Upper lobe of left lung (tissue), 6 donors: Measurements from ENCODE around the gene ATOH7. TPM values are rescaled to one million over a fixed set of nuclear protein-coding genes. Genes with fewer than 3 reads are reported as not detected.

Experiments
- ATAC-seq, 2 donors: fragments of 200-7000 bp; cut with Tn5 transposase; one replicate each; pipeline ENCODE4 v1.9.1; 2022; ENCODE audit warnings: mild to moderate bottlenecking in 2 of 2, moderate library complexity in 2 of 2; ENCODE audit not compliant: low FRiP score in 2 of 2
- DNase-seq, 2 donors: peaks; one replicate each; pipeline ENCODE4 v3.0.0-alpha.2; 2019 to 2020
- H3K27ac ChIP-seq, 4 donors: fragments of 200-600 bp; sonication (generic); one replicate each; pipeline ENCODE4 v1.5.1; 2016 to 2019
- H3K27me3 ChIP-seq, 4 donors: fragments of 200-600 bp; sonication (generic); one replicate each; pipeline ENCODE4 v1.5.1; 2017 to 2019
- H3K36me3 ChIP-seq, 4 donors: fragments of 200-600 bp; sonication (generic); one replicate each; pipeline ENCODE4 v1.5.1; 2016 to 2019
- H3K4me1 ChIP-seq, 4 donors: fragments of 200-600 bp; sonication (generic); one replicate each; pipeline ENCODE4 v1.5.1; 2018 to 2019
- H3K4me3 ChIP-seq, 4 donors: fragments of 200-600 bp; sonication (generic); one replicate each; pipeline ENCODE4 v1.5.1; 2017 to 2019; ENCODE audit warnings: mild to moderate bottlenecking in 2 of 4, moderate library complexity in 1 of 4
- H3K9me3 ChIP-seq, 4 donors: fragments of 200-600 bp; sonication (generic); one replicate each; pipeline ENCODE4 v1.5.1; 2018 to 2019
- EP300 ChIP-seq, 4 donors: sonication (generic); formaldehyde crosslinking; IDR thresholded peaks; one replicate each; pipeline ENCODE4 v1.5.1; 2017; ENCODE audit warnings: antibody characterized with exemption in 4 of 4, control low read depth in 2 of 4
- POLR2A ChIP-seq, 4 donors: fragments of 450-650 bp; IDR thresholded peaks; one replicate each; pipeline ENCODE4 v1.5.1; 2016 to 2017; ENCODE audit warnings: antibody characterized with exemption in 4 of 4, mild to moderate bottlenecking in 2 of 4
- POLR2AphosphoS5 ChIP-seq, 2 donors: sonication (generic); formaldehyde crosslinking; IDR thresholded peaks; one replicate each; pipeline ENCODE4 v1.5.1; 2017; ENCODE audit warnings: antibody characterized with exemption in 2 of 2
- WGBS, 2 donors: methylation state at CpG; one replicate each; pipeline ENCODE4 v1.1.5; 2017 to 2018; 5-methylcytosine and 5-hydroxymethylcytosine counted together
- total RNA-seq, 6 donors: library from RNA; depleted of rRNA in 4 of 6; stranded (reverse); fragments of >200 nt in 4 of 6; gene quantifications; one replicate each; pipeline versions ENCODE4 v1.1.0 to v1.2.1, GENCODE V29; 2016 to 2021
- TF ChIP-seq, protein P1 (sequence below), 6 experiments: fragments of 450-650 bp in 4 of 6; fragments of 200-600 bp in 2 of 6; sonication (generic) in 2 of 6; IDR thresholded peaks; one replicate each; pipeline ENCODE4 v1.5.1; 2016 to 2019; ENCODE audit warnings: antibody characterized with exemption in 6 of 6
- donor health status: DM: no; HTN: no; CAD: no; lungs with moderate emphysema.
- donor health status: DM: no; HTN: yes; CAD: no; lungs with severe emphysema.

ATOH7 gene
- total RNA-seq, 6 donors from 2014 or later = not detected

DNA sequence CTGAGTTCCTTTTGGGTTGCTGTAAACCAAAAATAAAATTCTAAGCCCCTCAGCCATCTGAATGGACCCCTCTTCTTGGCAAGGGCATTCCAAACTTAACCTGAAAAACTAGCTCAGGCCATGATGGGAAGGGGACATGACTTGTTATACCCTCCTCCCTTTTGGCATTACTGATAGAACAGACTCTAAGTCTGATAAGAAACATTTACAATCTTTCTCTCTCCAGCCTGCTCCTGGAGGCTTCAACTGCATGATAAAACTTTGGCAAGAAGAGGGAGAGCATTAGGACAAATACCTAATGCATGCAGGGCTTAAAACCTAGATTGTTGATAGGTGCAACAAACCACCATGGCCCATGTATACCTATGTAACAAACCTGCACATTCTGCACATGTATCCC, 40.9 kb upstream of the ATOH7 start:
- H3K9me3 ChIP-seq = peaks cover 0 to 8% (median 3%) of the 10 kb centered on the region in 4 donors
- H3K36me3 ChIP-seq = no peaks in the 10 kb centered on the region
- H3K4me1 ChIP-seq = no peaks in the 10 kb centered on the region
- H3K27ac ChIP-seq = no peak overlapping the region
- H3K4me3 ChIP-seq = no peak overlapping the region
- DNase-seq (no peak), ATAC-seq (no peak)
- H3K27me3 ChIP-seq = no peaks in the 10 kb centered on the region
- TF ChIP-seq EP300 (IDR thresholded peaks at IDR 0.05) = no peak
- TF ChIP-seq POLR2A (IDR thresholded peaks at IDR 0.05) = no peak

DNA sequence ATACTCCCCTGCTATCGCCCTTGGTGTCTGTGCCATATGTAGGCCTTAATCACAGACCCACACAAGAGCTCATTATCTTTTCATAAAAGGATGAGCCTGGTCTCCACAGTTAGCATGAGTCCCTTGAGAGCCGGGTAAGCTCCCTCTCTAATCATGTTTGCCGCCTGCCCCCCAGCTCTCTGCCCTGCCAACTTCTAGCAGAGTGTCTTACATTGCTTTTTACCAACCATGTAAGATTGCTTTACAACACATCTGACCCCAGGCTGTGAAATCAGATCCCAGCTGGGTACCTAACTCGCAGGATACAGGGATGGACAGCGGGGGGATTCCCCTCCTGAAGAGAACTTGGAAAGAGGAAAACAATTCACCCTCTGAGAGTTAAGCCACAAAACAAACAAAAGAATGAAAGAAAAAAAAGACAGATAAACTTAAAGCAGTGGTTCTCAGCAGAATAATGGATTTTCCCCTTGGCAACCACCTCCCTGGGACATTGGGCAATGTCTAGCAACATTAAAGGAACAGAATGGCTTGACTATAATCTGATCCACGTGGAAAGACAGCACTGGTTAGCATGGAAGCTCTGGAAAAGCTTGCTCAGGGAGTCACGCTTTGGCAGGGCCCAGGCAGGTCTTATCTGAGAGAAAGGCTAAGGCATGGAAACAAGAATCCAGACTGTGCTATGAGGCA, 39.4 kb upstream of the ATOH7 start:
- Histone ChIP-seq H3K9me3 (no peaks in the 10 kb centered on the region), H3K36me3 (no peaks in the 10 kb centered on the region), H3K27me3 (no peaks in the 10 kb centered on the region), H3K4me1 (no peaks in the 10 kb centered on the region), H3K4me3 (no peak overlapping the region), H3K27ac (no peak overlapping the region)
- WGBS, 2 donors = 75 to 81% methylated on average over 7 of the region's 7 CpGs
- DNase-seq (no peak), ATAC-seq (no peak)
- TF ChIP-seq POLR2AphosphoS5 (IDR thresholded peaks at IDR 0.05) = no peak
- no peak for TF ChIP-seq POLR2A (IDR thresholded peaks at IDR 0.05)
- TF ChIP-seq EP300 (IDR thresholded peaks at IDR 0.05) = no peak
- TF ChIP-seq, protein P1, sequence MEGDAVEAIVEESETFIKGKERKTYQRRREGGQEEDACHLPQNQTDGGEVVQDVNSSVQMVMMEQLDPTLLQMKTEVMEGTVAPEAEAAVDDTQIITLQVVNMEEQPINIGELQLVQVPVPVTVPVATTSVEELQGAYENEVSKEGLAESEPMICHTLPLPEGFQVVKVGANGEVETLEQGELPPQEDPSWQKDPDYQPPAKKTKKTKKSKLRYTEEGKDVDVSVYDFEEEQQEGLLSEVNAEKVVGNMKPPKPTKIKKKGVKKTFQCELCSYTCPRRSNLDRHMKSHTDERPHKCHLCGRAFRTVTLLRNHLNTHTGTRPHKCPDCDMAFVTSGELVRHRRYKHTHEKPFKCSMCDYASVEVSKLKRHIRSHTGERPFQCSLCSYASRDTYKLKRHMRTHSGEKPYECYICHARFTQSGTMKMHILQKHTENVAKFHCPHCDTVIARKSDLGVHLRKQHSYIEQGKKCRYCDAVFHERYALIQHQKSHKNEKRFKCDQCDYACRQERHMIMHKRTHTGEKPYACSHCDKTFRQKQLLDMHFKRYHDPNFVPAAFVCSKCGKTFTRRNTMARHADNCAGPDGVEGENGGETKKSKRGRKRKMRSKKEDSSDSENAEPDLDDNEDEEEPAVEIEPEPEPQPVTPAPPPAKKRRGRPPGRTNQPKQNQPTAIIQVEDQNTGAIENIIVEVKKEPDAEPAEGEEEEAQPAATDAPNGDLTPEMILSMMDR (IDR thresholded peaks at IDR 0.05) = no peak

DNA sequence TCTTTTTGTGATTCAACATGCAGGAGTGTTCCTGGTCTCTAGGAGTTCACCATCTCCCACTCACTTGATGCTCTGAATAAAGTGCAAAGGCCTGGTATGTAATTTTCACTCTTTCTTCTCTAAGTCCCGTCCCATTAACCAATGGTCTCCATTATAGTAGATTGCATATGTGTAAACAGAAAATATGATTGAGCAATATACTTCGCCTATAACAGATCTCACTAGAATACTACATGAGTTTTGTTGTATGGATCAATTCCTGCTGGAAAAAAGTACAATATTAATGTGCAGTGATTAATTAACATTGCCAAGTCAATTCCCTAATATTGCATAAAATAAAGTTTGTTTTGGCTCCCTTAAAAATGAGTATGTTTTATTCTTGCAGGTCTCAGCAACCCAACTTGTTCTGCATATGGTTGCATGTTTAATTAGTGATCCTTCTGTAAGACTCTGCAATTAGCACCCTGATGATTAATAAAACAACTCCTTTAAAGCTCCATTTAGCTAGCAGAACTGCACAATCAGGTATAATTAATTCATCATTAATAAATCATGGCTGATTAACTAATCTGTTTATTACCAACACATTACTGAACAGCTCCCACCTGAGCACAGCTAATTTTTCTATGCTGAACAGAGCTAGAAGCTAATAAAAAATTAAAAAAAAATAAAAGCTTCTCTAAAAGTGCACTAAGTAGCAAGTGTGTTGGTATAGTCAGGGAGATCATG, 37.8 kb upstream of the ATOH7 start:
- no peak overlapping the region for H3K4me3 ChIP-seq
- H3K9me3 ChIP-seq = peaks cover 0 to 5% (median 3%) of the 10 kb centered on the region in 4 donors
- 94 to 96% methylated on average over 2 of the region's 2 CpGs for WGBS, 2 donors
- H3K27me3 ChIP-seq = no peaks in the 10 kb centered on the region
- H3K27ac ChIP-seq = no peak overlapping the region
- DNase-seq = no peak
- H3K36me3 ChIP-seq = no peaks in the 10 kb centered on the region
- no peak for TF ChIP-seq POLR2AphosphoS5 (IDR thresholded peaks at IDR 0.05)
- TF ChIP-seq, protein P1 (IDR thresholded peaks at IDR 0.05) = no peak
- TF ChIP-seq POLR2A (IDR thresholded peaks at IDR 0.05) = no peak
- TF ChIP-seq EP300 (IDR thresholded peaks at IDR 0.05) = no peak
- no peak for ATAC-seq
- no peaks in the 10 kb centered on the region for H3K4me1 ChIP-seq

DNA sequence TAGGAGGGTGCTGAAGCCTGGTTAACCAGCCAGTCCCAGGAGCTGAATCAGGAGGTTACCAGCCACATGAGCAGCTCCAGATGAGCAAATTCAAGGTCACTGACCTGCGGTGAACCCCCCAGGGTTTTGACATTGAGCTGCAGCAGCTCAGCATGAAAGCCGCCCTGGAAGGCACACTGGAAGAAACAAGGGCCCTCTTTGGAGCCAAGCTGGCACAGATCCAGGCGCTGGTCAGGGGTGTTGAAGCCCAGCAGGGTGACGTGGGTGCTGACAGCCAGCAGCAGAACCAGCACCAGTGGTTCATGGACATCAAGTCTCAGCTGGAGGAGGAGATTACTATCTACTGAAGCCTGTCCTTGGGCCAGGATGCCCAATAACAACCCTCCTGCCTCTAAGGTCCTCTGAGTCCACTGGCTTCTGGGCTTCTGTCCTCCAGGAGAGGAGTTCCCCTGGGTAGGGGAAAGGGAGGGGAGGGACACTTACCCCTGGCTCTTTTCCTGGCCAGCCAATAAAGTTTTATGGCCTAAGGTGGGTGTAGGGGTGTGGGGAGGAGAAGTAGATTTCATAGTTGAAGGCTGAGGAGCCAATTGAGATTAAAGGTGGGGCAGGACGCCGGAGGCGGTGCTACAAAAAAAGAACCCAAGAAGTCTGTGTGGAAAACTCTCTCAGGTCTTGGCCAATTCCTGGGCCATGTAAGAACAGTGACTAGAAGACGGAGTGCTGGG, 29.4 kb upstream of the ATOH7 start:
- H3K9me3 ChIP-seq = peaks cover 0 to 5% (median 3%) of the 10 kb centered on the region in 4 donors
- no peaks in the 10 kb centered on the region for H3K27me3 ChIP-seq
- no peaks in the 10 kb centered on the region for H3K36me3 ChIP-seq
- no peaks in the 10 kb centered on the region for H3K4me1 ChIP-seq
- no peak for ATAC-seq
- WGBS, 2 donors = 95% methylated on average over 7 of the region's 8 CpGs
- no peak overlapping the region for H3K27ac ChIP-seq
- TF ChIP-seq, protein P1 (IDR thresholded peaks at IDR 0.05) = no peak
- TF ChIP-seq EP300 (IDR thresholded peaks at IDR 0.05) (no peak), POLR2AphosphoS5 (IDR thresholded peaks at IDR 0.05) (no peak), POLR2A (IDR thresholded peaks at IDR 0.05) (no peak)
- no peak for DNase-seq
- no peak overlapping the region for H3K4me3 ChIP-seq

DNA sequence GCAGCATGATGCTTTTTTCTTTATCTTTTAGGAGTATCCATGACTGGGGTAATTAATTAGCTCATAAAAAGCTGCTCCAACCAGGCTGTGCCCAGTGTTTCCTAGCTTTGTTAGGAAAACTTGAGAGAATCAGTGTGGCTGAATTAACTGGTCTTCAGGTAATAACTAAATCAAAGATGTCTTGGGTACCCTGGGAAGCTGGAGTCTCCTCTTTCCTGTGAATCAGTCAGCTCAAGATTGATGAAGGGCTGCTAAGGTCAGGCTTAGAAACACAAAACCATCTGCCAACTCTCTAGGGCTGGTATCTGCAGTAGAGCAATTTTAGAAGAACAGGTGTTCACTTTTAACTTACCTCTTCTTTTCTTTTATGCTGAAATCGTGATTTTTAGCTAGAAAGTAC, 21.4 kb upstream of the ATOH7 start:
- Histone ChIP-seq H3K36me3 (no peaks in the 10 kb centered on the region), H3K9me3 (no peaks in the 10 kb centered on the region), H3K27ac (no peak overlapping the region), H3K27me3 (no peaks in the 10 kb centered on the region), H3K4me1 (no peaks in the 10 kb centered on the region), H3K4me3 (no peak overlapping the region)
- DNase-seq (no peak), ATAC-seq (no peak)
- 26 to 42% methylated on average over 1 of the region's 1 CpG for WGBS, 2 donors
- TF ChIP-seq POLR2AphosphoS5 (IDR thresholded peaks at IDR 0.05) (no peak), POLR2A (IDR thresholded peaks at IDR 0.05) (no peak), EP300 (IDR thresholded peaks at IDR 0.05) (no peak)
- TF ChIP-seq, protein P1 (IDR thresholded peaks at IDR 0.05) = no peak
